Endodermal cell (in vitro differentiated cells): ENCODE measurements around the gene EFHC1. TPM values are rescaled to one million over a fixed set of nuclear protein-coding genes. Genes with fewer than 3 reads are reported as not detected.

Experiments
- DNase-seq: peaks from one replicate; pipeline ENCODE4 v3.0.0-alpha.2; 2017
- H3K27ac ChIP-seq: 2 replicates; pipeline ENCODE4 v1.5.1; 2013; ENCODE audit warnings: mild to moderate bottlenecking, low read depth, low read length, moderate library complexity
- H3K27me3 ChIP-seq: 2 replicates; pipeline ENCODE4 v1.6.1; 2013; ENCODE audit warnings: mild to moderate bottlenecking, low read length, moderate library complexity; ENCODE audit not compliant: insufficient read depth, control insufficient read depth, poor library complexity, severe bottlenecking
- H3K36me3 ChIP-seq: 2 replicates; pipeline ENCODE4 v1.7.0; 2013; ENCODE audit warnings: mild to moderate bottlenecking, low read length, moderate library complexity; ENCODE audit not compliant: control insufficient read depth, insufficient read depth
- H3K4me1 ChIP-seq: one replicate; pipeline ENCODE4 v1.7.0; 2013; ENCODE audit warnings: low read length; ENCODE audit not compliant: control insufficient read depth, insufficient read depth
- H3K4me3 ChIP-seq: 2 replicates; pipeline ENCODE4 v1.5.1; 2013; ENCODE audit warnings: mild to moderate bottlenecking, low read length, moderate library complexity
- H3K9ac ChIP-seq: 2 replicates; pipeline ENCODE4 v1.6.1; 2013; ENCODE audit warnings: mild to moderate bottlenecking, low read length, moderate library complexity; ENCODE audit not compliant: poor library complexity, severe bottlenecking; ENCODE audit errors: extremely low read depth
- H3K9me3 ChIP-seq: 2 replicates; pipeline ENCODE4 v1.6.1; 2013; ENCODE audit warnings: mild to moderate bottlenecking, low read length, moderate library complexity; ENCODE audit not compliant: control insufficient read depth
- H3K27ac Mint-ChIP-seq: 2 replicates; pipeline ENCODE4 v1.8.0; 2020; ENCODE audit warnings: mixed read lengths
- H3K27me3 Mint-ChIP-seq: 2 replicates; pipeline ENCODE4 v1.8.0; 2021; ENCODE audit warnings: mild to moderate bottlenecking, mixed read lengths; ENCODE audit not compliant: insufficient read depth
- H3K36me3 Mint-ChIP-seq: 2 replicates; pipeline ENCODE4 v1.8.0; 2020; ENCODE audit warnings: low read depth, mixed read lengths
- H3K4me1 Mint-ChIP-seq: 2 replicates; pipeline ENCODE4 v1.8.0; 2020; ENCODE audit warnings: mixed read lengths
- H3K4me3 Mint-ChIP-seq: 2 replicates; pipeline ENCODE4 v1.8.0; 2020; ENCODE audit warnings: mild to moderate bottlenecking, moderate library complexity, mixed read lengths
- H3K9me3 Mint-ChIP-seq: 2 replicates; pipeline ENCODE4 v1.8.0; 2020; ENCODE audit warnings: mild to moderate bottlenecking, mixed read lengths
- CTCF ChIP-seq: fragments of 200-600 bp; sonication (generic); conservative IDR thresholded peaks from 2 replicates; pipeline ENCODE4 v1.5.0; 2021; ENCODE audit warnings: antibody characterized with exemption, mild to moderate bottlenecking
- WGBS, 2 experiments: methylation state at CpG; one replicate each; pipeline versions ENCODE4 v1.1.5 to v1.1.7; 2013; ENCODE audit warnings: missing lambda C conversion rate in 2 of 2, mixed read lengths in 1 of 2; ENCODE audit not compliant: insufficient coverage in 1 of 2, insufficient read length in 1 of 2; 5-methylcytosine and 5-hydroxymethylcytosine counted together
- total RNA-seq, 2 donors: library from RNA; stranded (reverse); fragmentation: NEBNext Ultra II Directional in 1 of 2; extraction: Animal tissue kit (Norgen Biotek cat#: 25700) in 1 of 2; gene quantifications; 2 replicates in 1 of 2; 3 replicates in 1 of 2; pipeline ENCODE4 v1.2.1, GENCODE V29; 2021

EFHC1 gene
- total RNA-seq, 2 donors from 2014 or later = 26.4 to 46.4 TPM

DNA sequence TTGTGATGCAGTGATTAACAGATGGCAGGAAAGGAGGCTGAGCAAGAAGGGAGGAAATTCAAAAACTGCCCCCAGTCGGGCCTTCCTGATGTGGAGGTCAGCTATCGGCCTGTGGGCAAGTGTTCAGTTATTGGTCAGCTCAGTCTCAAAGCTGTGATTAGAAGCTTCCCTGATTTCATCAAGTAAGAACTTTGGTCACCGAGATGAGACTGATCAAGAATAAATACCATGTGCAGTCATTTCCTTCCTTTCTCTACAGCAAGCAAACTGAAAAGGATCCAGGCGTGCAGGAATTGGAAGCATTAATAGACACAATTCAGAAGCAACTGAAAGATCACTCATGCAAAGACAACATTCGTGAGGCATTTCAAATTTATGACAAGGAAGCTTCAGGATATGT lies 69.7 kb downstream of the EFHC1 start:
- no peak for TF ChIP-seq CTCF
- peaks cover 13% of the 10 kb centered on the region for H3K36me3 Mint-ChIP-seq
- no peaks in the 10 kb centered on the region for H3K36me3 ChIP-seq
- no peak for DNase-seq
- no peaks in the 10 kb centered on the region for H3K9me3 Mint-ChIP-seq
- H3K9ac ChIP-seq = no peak overlapping the region
- H3K4me1 Mint-ChIP-seq = no peaks in the 10 kb centered on the region
- no peaks in the 10 kb centered on the region for H3K27me3 ChIP-seq
- no peaks in the 10 kb centered on the region for H3K27me3 Mint-ChIP-seq
- no peak overlapping the region for H3K4me3 Mint-ChIP-seq
- no peaks in the 10 kb centered on the region for H3K4me1 ChIP-seq
- H3K27ac Mint-ChIP-seq = no peak overlapping the region
- H3K4me3 ChIP-seq = no peak overlapping the region
- H3K9me3 ChIP-seq = peaks cover 4% of the 10 kb centered on the region
- no peak overlapping the region for H3K27ac ChIP-seq
- WGBS, 2 experiments = 91% methylated on average over 4 to 5 of the region's 5 CpGs

DNA sequence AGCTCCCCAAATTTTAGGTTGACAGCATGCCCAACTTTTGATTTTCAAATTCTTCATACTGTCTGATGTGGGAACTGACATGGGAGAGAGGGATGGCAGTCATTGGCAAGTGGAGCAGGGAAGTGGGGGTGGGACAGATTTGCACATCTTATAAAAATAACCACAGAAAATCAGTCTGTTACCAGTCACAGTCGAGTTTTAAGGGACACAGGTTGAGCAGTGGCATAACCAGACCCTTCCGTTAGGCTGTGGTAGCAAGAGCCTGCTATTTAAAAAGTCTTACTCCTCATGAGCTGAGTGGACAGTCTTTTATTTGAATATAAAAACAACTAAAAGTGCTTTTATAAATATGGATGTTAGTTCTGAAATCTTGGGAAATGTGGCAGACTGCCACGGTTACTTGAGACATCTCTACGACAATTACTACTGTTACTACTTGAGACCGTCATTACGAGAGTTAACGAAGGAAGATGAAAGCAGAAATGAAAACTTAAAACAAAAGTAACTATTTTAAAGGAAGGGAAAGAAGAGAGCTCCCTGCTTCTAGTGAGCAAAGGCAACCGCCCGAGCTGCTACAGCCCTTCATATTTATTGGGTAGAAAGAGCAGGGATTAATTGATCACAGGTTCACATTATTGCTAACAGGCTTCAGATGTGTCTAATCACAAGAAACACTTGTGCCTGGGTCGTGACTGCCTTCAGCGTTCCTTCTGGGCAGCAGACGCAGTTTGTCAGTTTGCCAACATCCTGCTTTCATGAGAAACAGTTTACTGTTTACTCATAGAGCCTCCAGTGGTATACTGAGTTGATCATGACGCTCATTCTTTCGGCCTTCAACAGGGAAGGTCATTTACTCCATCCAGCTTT lies 71.3 kb downstream of the EFHC1 start:
- H3K9me3 Mint-ChIP-seq = no peaks in the 10 kb centered on the region
- no peaks in the 10 kb centered on the region for H3K4me1 Mint-ChIP-seq
- Histone ChIP-seq H3K36me3 (no peaks in the 10 kb centered on the region), H3K9me3 (peaks cover 5% of the 10 kb centered on the region), H3K9ac (no peak overlapping the region), H3K4me3 (no peak overlapping the region), H3K27ac (no peak overlapping the region), H3K4me1 (no peaks in the 10 kb centered on the region), H3K27me3 (no peaks in the 10 kb centered on the region)
- H3K27ac Mint-ChIP-seq = no peak overlapping the region
- no peaks in the 10 kb centered on the region for H3K27me3 Mint-ChIP-seq
- peaks cover 19% of the 10 kb centered on the region for H3K36me3 Mint-ChIP-seq
- no peak for TF ChIP-seq CTCF
- H3K4me3 Mint-ChIP-seq = no peak overlapping the region
- 94 to 95% methylated on average over 14 of the region's 14 CpGs for WGBS, 2 experiments
- DNase-seq = no peak

DNA sequence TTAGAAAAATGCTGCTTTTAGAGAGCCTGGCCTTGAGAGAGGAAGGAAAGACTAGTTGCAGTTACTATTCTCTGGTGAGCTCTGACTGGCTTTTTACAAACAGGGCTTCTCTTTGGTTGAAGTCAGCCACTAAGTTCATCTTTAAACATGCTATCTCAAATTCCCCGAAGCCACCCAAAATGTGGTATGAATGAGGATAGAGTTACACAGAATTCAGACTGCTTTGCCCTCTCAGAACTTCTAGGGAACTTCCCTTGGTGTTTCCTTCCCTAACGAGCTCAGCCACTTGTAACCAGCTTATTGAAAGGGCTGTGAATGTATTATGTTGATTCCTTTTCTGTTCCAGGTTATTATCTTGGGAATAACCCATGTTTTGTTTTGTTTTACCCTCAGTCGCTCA lies 73.5 kb downstream of the EFHC1 start:
- Histone ChIP-seq H3K9me3 (peaks cover 5% of the 10 kb centered on the region), H3K36me3 (no peaks in the 10 kb centered on the region), H3K4me1 (peaks cover 4% of the 10 kb centered on the region), H3K9ac (no peak overlapping the region), H3K27ac (no peak overlapping the region), H3K27me3 (no peaks in the 10 kb centered on the region), H3K4me3 (no peak overlapping the region)
- Mint-ChIP-seq H3K4me3 (no peak overlapping the region), H3K27ac (no peak overlapping the region), H3K9me3 (no peaks in the 10 kb centered on the region), H3K27me3 (no peaks in the 10 kb centered on the region), H3K36me3 (peaks cover 19% of the 10 kb centered on the region), H3K4me1 (peaks cover 7% of the 10 kb centered on the region)
- no peak for TF ChIP-seq CTCF
- DNase-seq = no peak
- WGBS, 2 experiments = 86% methylated on average over 3 of the region's 3 CpGs; no CpG with 5 or more reads in 1 of the 2 experiments
